GM19324 (cell line): Measurements from ENCODE around the gene CAMKMT.

ENCODE experiments used
- ATAC-seq: cut with Tn5 transposase; IDR thresholded peaks from one replicate; pipeline ENCODE4 v1.9.1; 2021; ENCODE audit warnings: mild to moderate bottlenecking, moderate library complexity; ENCODE audit not compliant: unreplicated experiment, low FRiP score

Gene CAMKMT

DNA sequence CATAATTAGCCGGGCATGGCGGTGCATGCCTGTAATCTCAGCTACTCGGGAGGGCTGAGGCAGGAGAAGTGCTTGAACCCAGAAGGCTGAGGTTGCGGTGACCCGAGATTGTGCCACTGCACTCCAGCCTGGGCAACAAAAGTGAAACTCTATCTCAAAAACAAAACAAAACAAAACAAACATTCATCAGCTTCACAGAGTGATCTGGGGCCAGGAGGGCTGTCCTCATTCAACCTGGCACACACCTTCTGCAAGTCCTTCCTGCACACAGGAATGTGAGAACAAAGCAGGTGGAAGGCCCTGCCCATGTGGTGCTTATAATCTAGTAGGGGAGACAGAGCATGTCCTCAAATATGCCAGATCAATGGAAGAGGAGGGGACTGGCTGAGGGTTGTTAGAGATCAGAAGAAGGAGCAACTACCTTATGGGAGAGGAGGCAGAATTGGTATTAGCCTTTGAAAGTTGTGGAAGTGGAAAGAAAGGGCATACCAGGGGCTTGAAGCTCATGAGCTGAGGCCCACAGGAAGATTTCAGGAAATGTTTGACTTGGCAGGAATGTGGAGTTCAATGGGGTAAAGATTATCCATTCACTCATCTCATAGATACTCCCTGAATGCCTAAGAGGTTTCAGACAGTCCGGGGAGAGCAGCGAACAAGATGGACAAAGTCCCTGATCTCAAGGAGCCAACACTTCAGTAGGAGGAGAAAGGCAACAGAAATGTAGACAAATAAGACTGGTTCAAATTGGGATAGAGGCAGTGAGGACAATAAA, 424.5 kb downstream of the CAMKMT start:
- ATAC-seq = no peak

DNA sequence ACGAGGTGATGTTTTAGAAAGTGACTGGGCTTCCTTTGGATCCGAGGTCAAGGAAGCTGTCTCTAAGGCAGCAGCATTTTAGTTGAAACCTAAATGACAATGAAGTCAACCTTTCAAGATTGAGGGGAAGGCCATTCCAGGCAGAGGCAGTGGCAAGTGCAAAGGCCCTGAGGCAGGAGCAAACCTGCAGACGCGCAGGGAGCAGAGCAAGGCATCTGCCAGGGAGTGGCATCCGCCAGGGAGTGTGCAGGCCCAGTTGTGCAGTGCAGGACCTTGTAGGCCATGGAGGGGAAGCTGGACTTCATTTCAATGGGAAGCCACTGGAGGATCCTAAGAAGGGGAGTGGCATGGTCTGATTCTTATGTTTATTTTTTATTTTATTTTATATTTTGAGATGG, 425.1 kb downstream of the CAMKMT start:
- ATAC-seq = no peak

DNA sequence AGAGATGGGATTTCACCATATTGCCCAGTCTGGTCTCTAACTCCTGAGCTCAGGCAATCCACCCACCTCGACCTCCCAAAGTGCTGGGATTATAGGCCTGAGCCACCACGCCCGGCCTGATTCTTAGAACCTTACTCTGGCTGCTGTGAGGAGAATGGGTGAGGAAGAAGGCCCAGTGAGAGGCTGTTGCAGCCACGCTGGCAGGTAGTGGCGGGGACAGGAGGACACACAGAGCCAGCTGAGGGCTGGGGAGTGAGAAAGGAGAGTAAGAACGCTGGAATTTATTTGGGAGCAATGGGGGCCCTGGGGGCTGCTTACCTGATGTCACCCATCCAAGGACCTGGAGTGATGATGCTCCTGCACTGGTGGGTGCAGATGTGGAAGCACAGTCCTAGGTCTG, 425.9 kb downstream of the CAMKMT start:
- ATAC-seq = no peak

DNA sequence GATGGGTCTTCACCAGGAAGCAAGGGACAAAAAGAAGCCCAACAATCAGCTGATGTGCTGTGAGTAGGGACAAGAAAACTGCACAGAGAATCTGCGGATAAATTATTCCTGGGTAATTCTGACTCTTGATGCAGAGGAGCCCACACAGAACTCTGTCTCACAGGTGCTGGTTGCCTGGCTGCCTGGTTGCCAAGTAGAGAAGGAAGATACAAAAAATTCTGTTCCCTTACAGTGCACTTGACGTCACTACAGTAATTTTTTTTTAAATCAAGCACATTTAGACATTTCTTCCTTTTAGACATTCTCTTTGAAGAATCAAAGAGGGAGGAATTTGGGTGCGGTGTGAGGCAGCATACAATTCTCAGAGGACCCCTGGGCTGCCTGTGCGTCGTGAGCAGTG, 427.7 kb downstream of the CAMKMT start:
- no peak for ATAC-seq

DNA sequence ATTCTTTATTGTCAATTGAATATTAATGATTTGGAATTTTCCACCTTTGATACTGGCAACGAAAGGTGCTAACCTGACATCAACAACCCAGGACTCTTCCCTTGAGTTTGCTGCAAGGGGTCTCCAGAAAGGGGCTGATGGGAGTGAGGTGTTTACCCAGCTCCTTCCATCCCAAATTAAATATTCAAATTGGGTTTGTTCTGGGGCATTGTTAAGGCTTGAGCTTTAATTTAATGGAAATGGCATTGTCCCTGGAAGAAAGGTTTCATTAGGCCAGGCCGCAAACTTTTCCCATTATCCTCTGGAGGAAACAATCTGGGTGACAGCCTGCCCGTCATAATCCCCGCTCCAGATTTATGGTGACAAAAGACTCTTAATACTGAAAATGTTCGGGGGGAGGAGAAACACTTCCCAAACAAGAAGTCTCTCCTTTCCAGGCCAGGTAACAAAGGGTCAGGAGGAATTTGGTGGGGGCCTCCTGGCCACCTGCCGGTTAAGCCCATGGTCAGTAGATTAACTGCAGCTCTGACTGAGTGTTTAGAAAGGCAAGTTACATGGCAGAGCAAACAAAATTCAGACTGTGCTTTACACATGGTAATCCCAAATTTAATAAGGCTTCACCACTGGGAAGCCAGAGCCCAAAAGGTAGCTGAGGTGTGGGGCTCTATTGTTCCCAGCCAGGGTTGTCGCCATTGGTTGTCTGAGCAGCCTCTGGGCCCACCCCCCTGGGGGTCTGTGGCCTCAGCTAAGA, 428.4 kb downstream of the CAMKMT start:
- ATAC-seq = no peak

DNA sequence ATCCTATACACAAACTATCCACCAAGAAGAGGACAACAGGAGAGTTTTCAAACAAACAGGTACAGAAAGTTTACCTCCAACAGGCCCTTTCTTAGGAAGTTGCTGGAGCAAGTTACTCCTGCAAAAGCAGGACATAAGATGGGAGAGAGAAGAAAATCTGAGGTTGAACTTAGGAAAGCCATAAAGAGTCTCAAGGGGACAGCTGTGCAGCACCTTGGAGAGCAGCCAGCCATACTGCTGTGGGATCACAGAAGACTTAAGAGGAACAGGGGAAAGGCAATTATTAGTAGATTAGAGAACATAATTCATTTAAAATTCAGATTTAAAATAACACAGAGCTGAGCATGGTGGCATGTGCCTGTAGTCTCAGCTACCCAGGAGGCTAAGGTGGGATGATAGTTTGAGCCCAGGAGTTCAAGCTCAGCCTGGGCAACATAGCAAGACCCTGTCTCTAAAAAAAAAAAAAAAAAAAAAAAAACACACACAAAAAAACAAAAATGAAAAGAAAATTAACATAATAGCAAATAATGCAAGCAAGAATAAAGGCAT, 431.6 kb downstream of the CAMKMT start:
- no peak for ATAC-seq

DNA sequence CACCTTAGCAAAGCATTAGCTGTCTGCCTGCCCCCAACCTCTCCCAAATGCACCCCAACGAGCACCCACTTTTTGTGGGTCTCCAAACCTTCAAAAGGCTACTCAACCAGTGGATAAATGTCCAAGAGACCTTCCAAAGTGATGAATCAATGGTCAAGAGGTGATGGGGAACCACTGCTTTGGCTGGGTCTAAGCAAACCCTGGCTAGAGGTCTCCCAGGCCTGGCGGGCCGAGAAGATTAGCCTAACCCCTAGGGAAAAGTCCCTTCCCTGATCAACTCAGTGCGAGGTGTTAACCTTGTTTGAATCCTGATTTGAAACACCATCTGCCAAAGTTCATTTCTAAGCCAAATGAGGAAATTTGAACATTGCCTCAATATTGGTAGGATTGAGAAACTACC, 435.0 kb downstream of the CAMKMT start:
- ATAC-seq = no peak

DNA sequence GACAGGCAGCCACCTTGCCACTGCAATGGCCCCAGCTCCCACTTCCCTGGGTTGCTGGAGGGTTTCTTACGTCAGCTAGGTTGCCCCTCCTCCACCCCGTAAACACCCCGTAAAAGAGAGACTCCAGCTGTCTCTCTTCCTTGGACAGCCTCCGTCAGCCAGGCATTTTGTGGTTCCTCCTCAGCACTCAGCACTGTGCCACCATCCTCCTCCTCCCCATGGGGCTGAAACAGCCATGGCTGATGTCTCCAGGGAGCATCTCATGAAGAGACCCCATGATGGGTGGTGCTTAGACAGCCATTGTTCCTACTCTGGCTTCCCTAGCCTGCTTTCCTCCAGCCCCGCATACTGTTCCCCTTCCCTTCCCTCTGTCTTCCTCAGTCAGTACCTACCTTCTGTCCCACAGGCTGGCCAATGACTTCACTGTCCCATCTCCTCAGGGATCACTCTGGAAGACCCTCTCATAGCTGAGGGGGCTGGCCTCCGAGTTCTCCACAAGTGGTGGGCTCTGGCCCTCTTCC, 436.5 kb downstream of the CAMKMT start:
- no peak for ATAC-seq

DNA sequence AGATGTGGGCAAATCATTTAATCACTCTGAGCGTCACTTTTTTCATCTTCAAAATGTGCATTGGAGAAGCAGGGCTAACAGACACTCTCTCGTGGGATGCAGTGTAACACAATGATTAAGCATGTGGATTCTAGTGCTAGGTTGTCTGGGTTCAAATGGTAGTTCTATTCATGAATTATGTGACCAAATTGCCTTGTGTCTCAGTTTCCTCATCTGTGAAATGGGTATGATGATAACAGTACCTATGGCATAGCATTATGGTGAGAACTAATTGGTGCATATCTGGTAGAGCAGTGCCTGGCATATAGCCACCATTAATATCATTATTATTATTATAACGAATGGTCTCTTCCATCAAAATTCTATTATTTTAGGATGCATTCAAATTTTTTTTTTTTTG, 437.4 kb downstream of the CAMKMT start:
- ATAC-seq = no peak

DNA sequence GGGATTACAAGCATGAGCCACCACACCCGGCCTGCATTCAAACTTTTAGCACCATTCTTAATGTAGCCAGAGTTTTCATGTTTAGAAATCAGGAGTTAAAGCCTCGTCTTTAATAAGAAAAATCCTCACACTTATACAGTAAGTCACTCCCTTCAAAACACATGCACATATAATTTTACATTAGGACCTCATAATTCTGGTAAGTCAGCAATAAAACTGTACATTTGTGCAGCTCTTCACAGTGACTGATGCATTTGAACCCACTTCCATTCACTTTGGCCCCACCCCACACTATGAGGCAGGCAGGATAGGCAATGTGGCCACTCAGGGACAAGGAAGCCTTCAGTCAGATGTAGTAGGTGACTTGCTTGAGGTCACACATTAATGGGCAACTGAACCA, 438.0 kb downstream of the CAMKMT start:
- no peak for ATAC-seq

DNA sequence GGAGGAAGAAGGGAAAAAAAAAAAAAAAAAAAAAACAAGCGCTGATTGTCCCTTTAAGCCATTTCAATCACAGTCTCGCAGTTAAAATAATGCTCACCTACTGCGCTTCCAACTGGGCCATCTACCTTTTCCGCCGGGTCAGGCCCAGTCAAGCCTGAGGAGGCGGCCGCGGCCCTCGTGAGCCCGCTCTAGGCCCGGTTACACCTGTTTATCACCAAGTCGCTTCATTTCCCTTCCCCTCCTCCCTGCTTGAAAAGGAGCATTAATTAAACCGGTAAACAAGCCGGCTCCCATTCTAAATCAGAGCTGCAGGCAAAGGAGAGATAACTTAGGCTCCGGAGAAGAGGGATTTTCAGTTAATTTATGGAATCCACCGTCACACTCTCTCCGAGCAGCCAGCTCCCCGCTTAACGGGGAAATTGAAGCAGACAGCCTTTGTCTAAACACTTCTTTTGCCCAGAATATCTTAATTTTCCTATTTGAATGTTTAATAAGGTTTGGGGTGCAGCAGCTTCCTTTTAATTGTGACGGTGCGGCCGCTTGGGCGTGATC, 439.6 kb downstream of the CAMKMT start:
- ATAC-seq = no peak

DNA sequence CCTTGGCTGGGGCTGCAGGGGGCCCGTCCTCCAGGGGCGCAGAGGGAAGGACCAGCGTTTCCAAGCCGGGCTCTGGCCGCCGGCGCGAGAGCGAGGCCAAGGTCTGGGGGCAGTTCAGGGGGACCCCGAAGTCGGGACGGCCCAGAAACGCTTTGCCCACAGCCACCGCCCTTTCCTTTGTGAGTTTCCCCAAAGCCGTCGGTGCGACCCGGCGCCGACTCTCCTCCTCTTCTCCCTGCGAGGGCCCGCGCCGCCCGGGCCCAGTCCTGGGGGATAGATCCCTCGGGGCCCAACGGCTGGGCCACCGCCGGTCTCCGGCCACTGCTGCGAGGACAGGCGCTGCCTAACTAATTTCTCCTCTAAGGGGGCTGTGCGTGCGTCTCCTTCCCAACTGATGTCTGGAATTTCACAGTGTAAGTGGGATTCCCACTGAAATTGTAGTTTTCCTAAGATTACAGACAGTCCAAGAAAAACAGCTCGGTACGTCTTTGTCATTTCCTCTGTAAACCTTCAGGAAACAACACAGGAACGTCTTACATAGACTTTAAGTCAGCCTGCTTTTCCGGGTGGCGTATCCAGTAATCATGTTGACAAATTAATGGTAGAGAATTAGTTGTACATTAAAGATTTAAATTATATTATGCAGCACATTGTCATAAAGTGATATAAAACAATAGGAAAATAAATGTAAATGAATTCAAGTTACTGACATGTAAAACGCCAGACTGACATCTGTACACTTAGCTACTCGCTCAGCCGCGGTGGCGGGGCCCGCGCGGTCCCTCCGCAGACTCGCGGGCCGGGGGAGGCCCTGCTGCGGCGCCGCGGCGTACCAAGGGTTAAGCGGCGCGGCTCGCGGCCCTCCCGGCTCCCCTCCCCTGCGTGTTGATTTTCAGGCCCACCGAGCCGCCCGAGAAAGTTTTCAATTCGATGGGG, 440.4 kb downstream of the CAMKMT start:
- ATAC-seq = no peak

DNA sequence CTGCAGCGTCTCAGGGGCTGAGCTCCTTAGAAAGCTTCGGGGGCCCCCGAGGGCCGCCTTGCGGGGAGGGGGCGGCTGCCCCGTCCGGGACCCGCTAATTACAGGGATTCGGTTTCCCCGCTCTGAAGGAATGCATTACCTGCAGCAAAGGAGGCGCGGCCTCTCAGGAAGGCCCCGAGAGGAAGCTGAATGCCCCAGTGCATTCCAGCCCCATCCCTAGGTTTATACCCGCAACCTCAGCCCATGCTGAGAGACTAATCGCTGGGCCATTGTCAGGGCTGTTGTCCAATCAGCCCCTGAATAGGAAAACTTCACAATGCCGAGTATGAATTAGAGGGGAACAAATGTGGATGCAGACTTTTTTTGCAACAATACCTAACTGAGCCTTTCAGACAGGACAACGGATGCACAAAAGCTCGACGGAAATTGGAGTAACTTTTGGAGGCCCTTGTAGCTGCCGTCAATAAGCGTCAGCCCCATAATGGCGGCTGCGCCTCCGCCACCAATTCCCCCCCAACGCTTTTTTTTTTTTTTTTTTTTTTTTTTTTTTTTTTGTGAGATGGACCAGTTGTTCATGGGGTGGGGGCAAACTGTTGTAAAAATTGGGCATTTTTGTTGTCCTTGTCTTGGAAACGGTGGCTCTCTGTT, 441.2 kb downstream of the CAMKMT start:
- ATAC-seq = no peak

DNA sequence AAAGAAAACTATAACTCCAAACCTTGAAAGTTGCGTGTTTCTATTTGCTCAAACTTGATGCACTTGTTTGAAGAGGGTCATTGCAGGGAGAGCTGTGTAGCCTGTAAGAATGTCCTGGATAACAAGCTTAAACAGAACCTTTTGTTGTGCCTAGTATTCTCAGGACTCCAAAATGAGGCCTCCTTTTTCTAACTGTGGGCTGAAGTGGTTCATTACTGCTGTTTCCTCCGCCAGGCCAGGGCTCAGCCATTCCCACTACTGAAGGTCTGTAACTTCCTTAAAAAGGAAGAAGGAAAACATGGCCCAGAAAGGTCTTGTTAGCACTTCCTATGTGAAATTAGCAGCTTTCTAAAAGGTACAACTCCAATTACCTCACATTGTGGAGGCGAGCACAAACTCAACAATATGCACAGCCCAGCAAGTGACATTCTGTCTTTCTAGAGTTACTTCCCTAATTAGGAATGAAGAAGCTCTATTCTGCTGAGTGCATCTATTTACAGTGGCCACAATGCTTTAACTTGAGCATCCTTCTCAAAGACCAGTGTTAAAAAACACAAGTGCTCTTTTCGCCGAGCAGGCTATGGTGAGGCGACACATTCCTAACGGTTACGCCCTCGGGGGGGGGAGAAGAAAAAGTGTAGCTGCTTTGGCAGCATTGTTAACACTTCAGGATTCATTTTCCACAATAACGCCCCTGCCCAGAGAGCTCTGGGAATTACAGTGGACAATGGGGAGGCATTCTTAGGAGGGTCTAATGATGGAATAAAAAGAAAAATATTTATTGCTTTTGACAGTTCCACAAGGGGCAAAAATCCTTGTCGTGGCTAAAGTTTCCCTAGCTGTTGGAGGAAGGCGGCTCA, 442.9 kb downstream of the CAMKMT start:
- no peak for ATAC-seq

DNA sequence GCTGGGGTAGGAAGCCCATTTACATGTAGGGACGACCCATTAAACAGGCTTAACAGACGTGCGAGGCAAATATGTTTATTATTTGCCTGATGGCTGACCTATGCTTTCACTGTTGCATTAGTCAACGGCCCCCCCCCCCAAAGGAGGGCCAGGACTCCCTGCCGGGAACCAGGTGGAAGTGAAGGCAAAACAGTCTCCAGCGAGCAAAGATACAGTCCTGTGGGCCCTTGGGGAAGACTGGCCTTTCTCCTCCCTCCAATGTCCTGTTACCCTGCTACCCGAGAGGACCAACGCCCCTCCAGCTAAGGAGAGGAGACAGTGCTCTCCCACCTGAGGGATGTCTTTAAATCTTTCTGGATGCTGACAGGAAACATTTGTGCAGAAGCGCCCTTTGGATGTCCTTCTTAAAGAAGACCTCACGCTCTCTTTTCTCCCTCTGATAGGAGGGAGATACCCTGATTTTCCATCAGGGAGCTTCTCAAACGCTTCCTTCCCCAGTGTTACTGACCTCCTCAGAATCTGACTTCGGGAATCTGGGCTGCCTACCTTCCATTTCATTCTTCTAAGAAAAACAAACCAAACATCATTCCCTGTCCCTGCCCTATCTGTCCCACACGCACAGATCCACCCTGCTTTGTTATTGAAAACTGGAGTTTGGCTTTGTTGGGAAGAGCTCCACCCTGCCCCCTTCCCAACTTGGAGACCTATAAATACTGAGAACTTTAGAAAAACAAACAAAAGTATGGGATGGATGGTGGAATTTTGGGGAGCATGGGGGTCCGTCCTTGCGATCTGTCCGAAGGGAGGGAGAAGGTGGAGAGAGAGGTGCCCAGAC, 443.9 kb downstream of the CAMKMT start:
- no peak for ATAC-seq

DNA sequence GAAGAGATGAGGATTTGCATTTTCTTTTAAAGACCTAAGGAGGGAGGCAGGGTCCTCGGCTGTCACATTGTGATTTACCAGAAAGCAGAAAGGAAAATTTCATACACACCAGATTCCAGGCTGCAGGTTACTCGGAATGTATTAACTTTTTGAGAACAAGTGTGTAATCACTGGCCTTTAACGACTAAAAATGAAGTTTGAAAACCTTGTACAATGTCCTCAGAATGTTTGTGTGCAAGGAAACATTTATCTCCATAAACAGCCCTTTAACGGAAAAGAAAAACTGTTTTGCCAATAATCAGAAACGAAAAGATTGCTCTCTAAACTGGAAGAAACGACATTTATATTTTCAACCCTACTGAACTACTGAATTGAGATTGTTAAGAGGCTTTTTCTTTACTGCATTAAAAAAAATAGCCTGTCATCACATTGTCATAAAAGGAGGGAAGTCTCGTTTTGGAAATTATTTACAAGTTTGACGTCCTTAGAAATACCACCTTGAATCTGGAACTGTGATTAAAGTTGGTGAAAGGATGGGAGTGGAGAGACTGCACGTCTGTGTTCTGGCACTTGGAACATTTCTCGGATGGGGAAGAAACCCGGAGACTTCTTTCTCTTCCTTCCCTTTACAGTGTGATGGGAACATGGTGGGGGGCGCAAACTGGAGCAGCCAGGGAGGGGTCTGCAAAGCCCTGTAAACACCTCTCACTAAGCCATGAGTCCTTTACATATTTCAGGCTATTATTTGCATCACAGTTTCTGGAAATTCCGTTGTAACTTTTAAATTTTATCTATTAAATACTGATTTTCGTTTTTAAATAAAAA, 445.7 kb downstream of the CAMKMT start:
- ATAC-seq = no peak

DNA sequence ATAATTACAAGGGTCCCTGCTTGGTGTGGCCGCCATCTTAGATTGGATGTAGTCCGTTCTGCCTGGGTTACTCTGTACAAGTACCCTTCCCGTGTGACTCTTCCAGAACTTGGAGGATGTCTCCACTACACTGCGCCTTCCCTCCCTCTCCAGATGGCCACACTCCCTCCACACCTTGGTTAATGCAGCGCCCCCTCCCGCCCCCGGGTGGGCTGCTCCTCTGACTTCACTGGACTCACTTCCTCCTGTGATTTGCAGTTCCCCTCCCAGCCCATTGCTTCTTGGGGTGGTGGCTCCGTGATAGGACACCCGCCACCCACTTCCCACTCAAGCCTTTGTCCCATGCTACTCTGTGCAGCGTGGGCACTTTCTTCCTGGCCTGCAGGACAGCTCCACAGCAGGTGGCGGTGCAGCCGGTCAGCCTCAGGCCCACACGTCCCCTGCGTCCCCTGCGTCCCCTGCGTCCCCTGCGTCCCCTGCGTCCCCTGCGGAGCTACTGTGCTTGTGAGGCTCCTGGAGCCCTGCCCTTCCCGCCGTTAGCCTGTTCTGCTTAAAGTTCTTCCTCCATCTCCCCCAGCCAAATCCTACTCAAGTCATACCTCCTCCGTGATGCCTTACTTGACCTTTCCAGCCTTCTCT, 449.3 kb downstream of the CAMKMT start:
- ATAC-seq = no peak
